K562 (cell line): Measurements from ENCODE around the gene TMEM229B. TPM values are rescaled to one million over a fixed set of nuclear protein-coding genes. Genes with fewer than 3 reads are reported as not detected.
A peak's percentile ranks its signal among the peaks of the same experiment; 100 is the strongest.

ENCODE experiments used
- C11orf30 ChIP-seq: fragments of 450-650 bp; IDR thresholded peaks from 2 replicates; pipeline ENCODE4 v1.6.1; 2016; ENCODE audit warnings: low read depth, mild to moderate bottlenecking
- CTBP1 ChIP-seq: fragments of 450-650 bp; IDR thresholded peaks from 2 replicates; pipeline ENCODE4 v1.6.1; 2016; ENCODE audit warnings: borderline replicate concordance
- DMBX1 ChIP-seq: fragments of 250-450 bp; sonication (Bioruptor Pico); IDR thresholded peaks from 2 replicates; pipeline ENCODE4 v1.8.0; 2022; ENCODE audit warnings: inconsistent platforms, mild to moderate bottlenecking, moderate library complexity, borderline replicate concordance
- MAFG ChIP-seq: fragments of 450-650 bp; conservative IDR thresholded peaks from 2 replicates; pipeline ENCODE4 v1.6.1; 2016; ENCODE audit warnings: missing genetic modification characterization, missing compliant biosample characterization
- MAFK ChIP-seq: IDR thresholded peaks from 2 replicates; pipeline ENCODE4 v1.6.1; 2011; ENCODE audit warnings: low read length, improper control_type of control experiment
- MEIS2 ChIP-seq: fragments of 450-650 bp; IDR thresholded peaks from 2 replicates; pipeline ENCODE4 v1.6.1; 2014; ENCODE audit warnings: mild to moderate bottlenecking; ENCODE audit not compliant: partially characterized antibody
- SMC3 ChIP-seq: conservative IDR thresholded peaks from 2 replicates; pipeline ENCODE4 v1.6.1; 2011; ENCODE audit warnings: low read depth, low read length, improper control_type of control experiment; ENCODE audit not compliant: insufficient read depth
- ZNF316 ChIP-seq: fragments of 450-650 bp; IDR thresholded peaks from 2 replicates; pipeline ENCODE4 v1.6.1; 2016
- ZNF592 ChIP-seq: fragments of 450-650 bp; IDR thresholded peaks from 2 replicates; pipeline ENCODE4 v1.6.1; 2017; ENCODE audit warnings: antibody characterized with exemption, mild to moderate bottlenecking
- microRNA-seq: library from miRNA; unstranded; fragments of <30 nt; microRNA quantifications from one replicate; pipeline ENCODE4, GENCODE V29; 2018; ENCODE audit warnings: borderline microRNAs expressed
- polyA plus RNA-seq, 8 experiments: library from polyadenylated mRNA; depleted of rRNA in 4 of 8; stranded (reverse) in 5 of 8; unstranded in 3 of 8; fragments of >200 nt; fragmentation: Nextera tagmentation in 2 of 8; fragmentation: Illumina TruSeq in 1 of 8; extraction: Ambion mirVana in 2 of 8; extraction: Trizol in 1 of 8; gene quantifications; 2 replicates each; pipeline versions ENCODE4 v1.2.1 to v1.2.3, GENCODE V29; 2011 to 2014; ENCODE audit warnings: inconsistent platforms in 1 of 8, missing spikeins in 1 of 8
- small RNA-seq: library from RNA; depleted of rRNA; stranded (forward); fragments of <200 nt; gene quantifications from one replicate; pipeline ENCODE3, GENCODE V24; 2014
- total RNA-seq, 7 experiments: library from RNA; depleted of rRNA in 6 of 7; stranded (reverse); fragments of >200 nt in 6 of 7; fragmentation: Illumina TruSeq in 2 of 7; extraction: Trizol in 2 of 7; gene quantifications; 2 replicates each; pipeline versions ENCODE4 v1.2.1 to v1.2.3, GENCODE V29; 2011 to 2021; ENCODE audit warnings: low replicate concordance in 1 of 7

TMEM229B gene
- total and polyA plus RNA-seq, 9 of the 15 experiments (the other 6 are each of a cell fraction or from before 2014, with no cell fraction given), result not detected

GRCh38 chr14:67421356-67422224 is 66.9 kb downstream of the TMEM229B start (continued):
- TF ChIP-seq ZNF592 (0 out of 2 replicates have a peak, but pooled peaks have one; percentile 26), SMC3 (no peak), DMBX1 (CRISPR knock-in tag) (peak; percentile 28; the same call in 1 of the 2 replicates), MAFK (peak; percentile 79), CTBP1 (0 out of 2 replicates have a peak, but pooled peaks have one; percentile 15), MEIS2 (peak; percentile 53), MAFG (tag) (peak; percentile 79), C11orf30 (peak; percentile 86), ZNF316 (peak; percentile 93)

Small RNAs within 50 kb of the gene (microRNA-seq; reads per million reads assigned to microRNA genes)
- not detected for gene MIR5694

Small RNAs within 50 kb of the gene (small RNA-seq; reads per million reads assigned to genes)
- not detected for gene MIR5694

Other genes starting within 250 kb of the TMEM229B start
Only the 7 nearest of the 10 such genes appear.
- gene ATP6V1D, start 128.9 kb downstream of the TMEM229B start, total RNA-seq (2014; rRNA removed), result 35.5 and 41.2 TPM in 2 replicates
- gene ATP6V1D, start 128.9 kb downstream of the TMEM229B start, total RNA-seq (2014; rRNA removed; fragmentation: Illumina TruSeq; extraction: Trizol), result 56.9 and 71.0 TPM in 2 replicates
- gene ATP6V1D, start 128.9 kb downstream of the TMEM229B start, total RNA-seq (2015; rRNA removed; fragmentation: Illumina TruSeq; extraction: Trizol), result 57.2 and 60.1 TPM in 2 replicates
- gene ATP6V1D, start 128.9 kb downstream of the TMEM229B start, total RNA-seq (2021), result 30.4 and 36.6 TPM in 2 replicates
- gene ATP6V1D, start 128.9 kb downstream of the TMEM229B start, polyA plus RNA-seq (2011; rRNA removed), result 29.5 and 49.6 TPM in 2 replicates
- 38.6 and 42.6 TPM in 2 replicates for gene ATP6V1D, start 128.9 kb downstream of the TMEM229B start, polyA plus RNA-seq (2014; fragmentation: Illumina TruSeq; extraction: Trizol)
- 10 to 100 TPM; 86.3 to 91.0 TPM for gene ATP6V1D, start 128.9 kb downstream of the TMEM229B start, polyA plus RNA-seq (2014; fragmentation: Nextera tagmentation; extraction: Ambion mirVana)
- gene ATP6V1D, start 128.9 kb downstream of the TMEM229B start, polyA plus RNA-seq (2014; rRNA removed), result 35.5 and 50.0 TPM in 2 replicates
- 362 and 424 TPM in 2 replicates for gene EIF2S1, start 128.4 kb downstream of the TMEM229B start, total RNA-seq (2014; rRNA removed)
- 344 and 380 TPM in 2 replicates for gene EIF2S1, start 128.4 kb downstream of the TMEM229B start, total RNA-seq (2014; rRNA removed; fragmentation: Illumina TruSeq; extraction: Trizol)
- gene EIF2S1, start 128.4 kb downstream of the TMEM229B start, total RNA-seq (2015; rRNA removed; fragmentation: Illumina TruSeq; extraction: Trizol), result 311 and 332 TPM in 2 replicates
- 234 and 237 TPM in 2 replicates for gene EIF2S1, start 128.4 kb downstream of the TMEM229B start, total RNA-seq (2021)
- gene EIF2S1, start 128.4 kb downstream of the TMEM229B start, polyA plus RNA-seq (2011; rRNA removed), result 147 and 314 TPM in 2 replicates
- 216 and 275 TPM in 2 replicates for gene EIF2S1, start 128.4 kb downstream of the TMEM229B start, polyA plus RNA-seq (2014; fragmentation: Illumina TruSeq; extraction: Trizol)
- gene EIF2S1, start 128.4 kb downstream of the TMEM229B start, polyA plus RNA-seq (2014; fragmentation: Nextera tagmentation; extraction: Ambion mirVana), result 1,000 to 10,000 TPM in 1 of 2 experiments, 100 to 1,000 TPM in 1; 717 to 1,018 TPM
- 310 and 331 TPM in 2 replicates for gene EIF2S1, start 128.4 kb downstream of the TMEM229B start, polyA plus RNA-seq (2014; rRNA removed)
- not detected in 2 replicates for gene PLEK2, start 76.6 kb downstream of the TMEM229B start, total RNA-seq (2014; rRNA removed)
- gene PLEK2, start 76.6 kb downstream of the TMEM229B start, total RNA-seq (2014; rRNA removed; fragmentation: Illumina TruSeq; extraction: Trizol), result not detected in 2 replicates
- not detected in 2 replicates for gene PLEK2, start 76.6 kb downstream of the TMEM229B start, total RNA-seq (2015; rRNA removed; fragmentation: Illumina TruSeq; extraction: Trizol)
- not detected in 2 replicates for gene PLEK2, start 76.6 kb downstream of the TMEM229B start, total RNA-seq (2021)
- not detected in 2 replicates for gene PLEK2, start 76.6 kb downstream of the TMEM229B start, polyA plus RNA-seq (2011; rRNA removed)
- not detected in 2 replicates for gene PLEK2, start 76.6 kb downstream of the TMEM229B start, polyA plus RNA-seq (2014; fragmentation: Illumina TruSeq; extraction: Trizol)
- gene PLEK2, start 76.6 kb downstream of the TMEM229B start, polyA plus RNA-seq (2014; fragmentation: Nextera tagmentation; extraction: Ambion mirVana), result not detected
- gene PLEK2, start 76.6 kb downstream of the TMEM229B start, polyA plus RNA-seq (2014; rRNA removed), result not detected in 2 replicates
- 2.1 and 2.5 TPM in 2 replicates for gene PLEKHH1, start 44.6 kb upstream of the TMEM229B start, total RNA-seq (2014; rRNA removed)
- gene PLEKHH1, start 44.6 kb upstream of the TMEM229B start, total RNA-seq (2014; rRNA removed; fragmentation: Illumina TruSeq; extraction: Trizol), result 2.9 and 4.0 TPM in 2 replicates
- 1.7 and 2.2 TPM in 2 replicates for gene PLEKHH1, start 44.6 kb upstream of the TMEM229B start, total RNA-seq (2015; rRNA removed; fragmentation: Illumina TruSeq; extraction: Trizol)
- 4.3 and 5.7 TPM in 2 replicates for gene PLEKHH1, start 44.6 kb upstream of the TMEM229B start, total RNA-seq (2021)
- 3.7 and 6.6 TPM in 2 replicates for gene PLEKHH1, start 44.6 kb upstream of the TMEM229B start, polyA plus RNA-seq (2011; rRNA removed)
- 3.6 and 5.1 TPM in 2 replicates for gene PLEKHH1, start 44.6 kb upstream of the TMEM229B start, polyA plus RNA-seq (2014; fragmentation: Illumina TruSeq; extraction: Trizol)
- 1 to 10 TPM in 1 of 2 experiments, under 1 TPM in 1; 0.76 to 1.3 TPM for gene PLEKHH1, start 44.6 kb upstream of the TMEM229B start, polyA plus RNA-seq (2014; fragmentation: Nextera tagmentation; extraction: Ambion mirVana)
- gene PLEKHH1, start 44.6 kb upstream of the TMEM229B start, polyA plus RNA-seq (2014; rRNA removed), result 5.9 and 6.2 TPM in 2 replicates
- 21.1 and 33.9 TPM in 2 replicates for gene PIGH, start 111.5 kb upstream of the TMEM229B start, total RNA-seq (2014; rRNA removed)
- 24.7 and 25.8 TPM in 2 replicates for gene PIGH, start 111.5 kb upstream of the TMEM229B start, total RNA-seq (2014; rRNA removed; fragmentation: Illumina TruSeq; extraction: Trizol)
- 20.9 and 22.1 TPM in 2 replicates for gene PIGH, start 111.5 kb upstream of the TMEM229B start, total RNA-seq (2015; rRNA removed; fragmentation: Illumina TruSeq; extraction: Trizol)
- 24.6 and 25.1 TPM in 2 replicates for gene PIGH, start 111.5 kb upstream of the TMEM229B start, total RNA-seq (2021)
- 48.1 and 53.4 TPM in 2 replicates for gene PIGH, start 111.5 kb upstream of the TMEM229B start, polyA plus RNA-seq (2011; rRNA removed)
- gene PIGH, start 111.5 kb upstream of the TMEM229B start, polyA plus RNA-seq (2014; fragmentation: Illumina TruSeq; extraction: Trizol), result 23.3 and 26.6 TPM in 2 replicates
- gene PIGH, start 111.5 kb upstream of the TMEM229B start, polyA plus RNA-seq (2014; fragmentation: Nextera tagmentation; extraction: Ambion mirVana), result 10 to 100 TPM; 23.6 to 30.6 TPM
- 38.0 and 56.9 TPM in 2 replicates for gene PIGH, start 111.5 kb upstream of the TMEM229B start, polyA plus RNA-seq (2014; rRNA removed)
- gene ARG2, start 131.2 kb upstream of the TMEM229B start, total RNA-seq (2014; rRNA removed), result 13.9 and 15.5 TPM in 2 replicates
- 17.8 and 19.7 TPM in 2 replicates for gene ARG2, start 131.2 kb upstream of the TMEM229B start, total RNA-seq (2014; rRNA removed; fragmentation: Illumina TruSeq; extraction: Trizol)
- 5.8 and 6.2 TPM in 2 replicates for gene ARG2, start 131.2 kb upstream of the TMEM229B start, total RNA-seq (2015; rRNA removed; fragmentation: Illumina TruSeq; extraction: Trizol)
- gene ARG2, start 131.2 kb upstream of the TMEM229B start, total RNA-seq (2021), result 12.5 and 13.1 TPM in 2 replicates
- gene ARG2, start 131.2 kb upstream of the TMEM229B start, polyA plus RNA-seq (2011; rRNA removed), result 75.0 and 107 TPM in 2 replicates
- 20.3 and 21.9 TPM in 2 replicates for gene ARG2, start 131.2 kb upstream of the TMEM229B start, polyA plus RNA-seq (2014; fragmentation: Illumina TruSeq; extraction: Trizol)
- gene ARG2, start 131.2 kb upstream of the TMEM229B start, polyA plus RNA-seq (2014; fragmentation: Nextera tagmentation; extraction: Ambion mirVana), result 10 to 100 TPM; 23.2 to 26.7 TPM
- 11.7 and 13.4 TPM in 2 replicates for gene ARG2, start 131.2 kb upstream of the TMEM229B start, polyA plus RNA-seq (2014; rRNA removed)
- gene VTI1B, start 185.9 kb upstream of the TMEM229B start, total RNA-seq (2014; rRNA removed), result 32.8 and 34.6 TPM in 2 replicates
- gene VTI1B, start 185.9 kb upstream of the TMEM229B start, total RNA-seq (2014; rRNA removed; fragmentation: Illumina TruSeq; extraction: Trizol), result 54.0 and 62.1 TPM in 2 replicates
- gene VTI1B, start 185.9 kb upstream of the TMEM229B start, total RNA-seq (2015; rRNA removed; fragmentation: Illumina TruSeq; extraction: Trizol), result 54.3 and 60.0 TPM in 2 replicates
- gene VTI1B, start 185.9 kb upstream of the TMEM229B start, total RNA-seq (2021), result 69.1 and 70.7 TPM in 2 replicates
- 64.3 and 69.8 TPM in 2 replicates for gene VTI1B, start 185.9 kb upstream of the TMEM229B start, polyA plus RNA-seq (2011; rRNA removed)
- gene VTI1B, start 185.9 kb upstream of the TMEM229B start, polyA plus RNA-seq (2014; fragmentation: Illumina TruSeq; extraction: Trizol), result 46.3 and 50.1 TPM in 2 replicates
- 1 to 10 TPM; 7.8 to 8.5 TPM for gene VTI1B, start 185.9 kb upstream of the TMEM229B start, polyA plus RNA-seq (2014; fragmentation: Nextera tagmentation; extraction: Ambion mirVana)
- gene VTI1B, start 185.9 kb upstream of the TMEM229B start, polyA plus RNA-seq (2014; rRNA removed), result 34.1 and 39.2 TPM in 2 replicates